D721Med (cell line): Measurements from ENCODE around the gene KIF21B.
"Not testable (repeated sequence)": the region's sequence is repeated elsewhere in the genome, so short reads cannot be mapped to it uniquely, and the experiment has no call there.

ENCODE experiments used
- DNase-seq: peaks from one replicate; pipeline ENCODE4 v3.0.0; 2011; ENCODE audit warnings: low spot score; ENCODE audit not compliant: insufficient read length
- FAIRE-seq: peaks from 2 replicates; lab custom pipeline; 2011; peaks lifted over from hg19 to GRCh38; lab: Jason Lieb, UNC
- TF ChIP-seq, protein P1 (sequence below): IDR thresholded peaks from 2 replicates; pipeline ENCODE4 v1.5.1; 2012; ENCODE audit warnings: mild to moderate bottlenecking, control low read depth; ENCODE audit not compliant: insufficient read depth; ENCODE audit errors: missing control alignments

KIF21B gene

DNA sequence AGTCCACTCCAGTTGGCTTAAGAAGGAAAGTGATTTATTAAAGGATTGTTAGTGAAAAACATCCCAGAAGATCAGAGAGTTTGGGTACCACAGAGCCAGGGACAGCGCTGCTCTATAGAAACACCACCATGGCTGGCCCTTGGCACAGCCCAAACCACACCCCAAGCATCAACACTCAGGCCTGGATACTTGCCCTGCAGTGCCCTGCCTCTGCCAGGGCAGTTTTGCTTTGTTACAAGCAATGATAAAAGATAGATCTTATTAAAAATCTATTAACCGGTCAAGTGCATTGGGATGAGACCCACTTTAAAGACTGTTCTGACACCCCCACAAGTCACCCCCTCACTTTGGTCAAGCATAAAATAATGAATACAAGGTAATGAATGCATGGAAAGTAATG is 56.6 kb downstream of the KIF21B start:
- FAIRE-seq (no peak), DNase-seq (no peak)
- TF ChIP-seq, protein P1, sequence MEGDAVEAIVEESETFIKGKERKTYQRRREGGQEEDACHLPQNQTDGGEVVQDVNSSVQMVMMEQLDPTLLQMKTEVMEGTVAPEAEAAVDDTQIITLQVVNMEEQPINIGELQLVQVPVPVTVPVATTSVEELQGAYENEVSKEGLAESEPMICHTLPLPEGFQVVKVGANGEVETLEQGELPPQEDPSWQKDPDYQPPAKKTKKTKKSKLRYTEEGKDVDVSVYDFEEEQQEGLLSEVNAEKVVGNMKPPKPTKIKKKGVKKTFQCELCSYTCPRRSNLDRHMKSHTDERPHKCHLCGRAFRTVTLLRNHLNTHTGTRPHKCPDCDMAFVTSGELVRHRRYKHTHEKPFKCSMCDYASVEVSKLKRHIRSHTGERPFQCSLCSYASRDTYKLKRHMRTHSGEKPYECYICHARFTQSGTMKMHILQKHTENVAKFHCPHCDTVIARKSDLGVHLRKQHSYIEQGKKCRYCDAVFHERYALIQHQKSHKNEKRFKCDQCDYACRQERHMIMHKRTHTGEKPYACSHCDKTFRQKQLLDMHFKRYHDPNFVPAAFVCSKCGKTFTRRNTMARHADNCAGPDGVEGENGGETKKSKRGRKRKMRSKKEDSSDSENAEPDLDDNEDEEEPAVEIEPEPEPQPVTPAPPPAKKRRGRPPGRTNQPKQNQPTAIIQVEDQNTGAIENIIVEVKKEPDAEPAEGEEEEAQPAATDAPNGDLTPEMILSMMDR: no peak

DNA sequence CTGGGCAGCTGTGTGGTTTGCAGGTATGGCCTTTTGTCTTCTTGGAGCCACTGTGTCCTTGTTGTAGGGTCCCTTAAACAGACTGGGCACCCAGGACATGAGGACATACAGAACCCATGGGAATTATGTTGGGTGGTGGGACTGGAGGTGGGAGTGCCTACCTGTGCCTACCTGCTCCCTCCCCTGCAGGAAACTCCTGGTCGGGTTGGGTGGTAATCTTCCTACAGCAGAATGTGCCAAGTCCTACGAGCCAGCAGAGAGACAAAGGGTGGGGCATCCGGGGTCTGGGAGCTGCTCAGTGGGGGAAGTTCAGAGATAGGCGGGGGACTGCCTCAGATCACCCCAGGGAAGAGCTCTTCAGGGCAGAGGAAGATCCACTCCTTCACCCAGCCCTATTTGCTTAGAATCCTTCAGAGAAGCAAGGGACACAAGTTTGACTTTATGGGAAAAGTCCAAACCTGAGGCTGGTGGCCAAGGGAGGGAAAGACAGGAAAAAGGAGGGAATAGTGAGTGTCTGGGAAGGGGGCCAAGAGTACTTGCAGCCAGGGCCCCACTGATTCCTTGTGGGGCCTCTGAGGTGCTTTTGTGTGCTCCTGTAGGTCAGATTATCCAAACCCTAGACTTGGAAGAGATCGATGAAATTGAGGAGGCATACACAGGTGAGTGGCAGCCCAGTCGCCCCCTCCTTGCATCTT is 58.3 kb downstream of the KIF21B start:
- no peak for FAIRE-seq
- TF ChIP-seq, protein P1: no peak
- DNase-seq: no peak

DNA sequence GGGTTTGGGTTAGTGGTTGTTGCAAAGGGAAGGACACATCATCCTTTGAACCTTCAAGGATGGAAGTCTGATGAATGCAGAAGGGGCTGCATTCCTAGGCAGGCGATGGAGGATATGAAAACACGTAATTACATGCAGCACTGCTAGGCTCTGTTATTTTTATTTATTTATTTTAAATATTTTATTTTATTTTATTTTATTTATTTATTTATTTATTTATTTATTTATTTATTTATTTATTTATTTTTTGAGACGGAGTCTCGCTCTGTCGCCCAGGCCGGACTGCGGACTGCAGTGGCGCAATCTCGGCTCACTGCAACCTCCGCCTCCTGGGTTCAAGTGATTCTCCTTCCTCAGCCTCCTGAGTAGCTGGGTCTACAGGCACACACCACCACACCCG is 59.6 kb downstream of the KIF21B start:
- FAIRE-seq, DNase-seq: not testable (repeated sequence)

DNA sequence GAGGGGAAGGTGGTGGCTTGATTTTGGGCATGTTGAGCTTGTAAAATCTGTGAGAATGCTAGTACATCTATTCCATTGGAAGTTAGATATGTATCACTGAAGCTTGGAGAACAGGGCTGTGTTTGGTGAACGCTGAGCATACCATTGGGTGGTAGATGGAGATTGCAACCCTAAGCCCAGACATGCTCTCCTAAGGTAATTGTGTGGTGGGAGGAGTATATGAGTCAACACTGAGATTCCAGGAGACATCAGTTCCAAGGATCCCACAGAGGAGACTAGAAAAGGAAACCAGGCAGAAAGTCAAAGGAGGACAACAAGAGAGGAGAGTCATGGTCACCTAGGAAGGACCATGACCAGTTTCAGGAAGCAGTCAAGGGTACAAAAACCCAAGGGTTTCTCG is 60.4 kb downstream of the KIF21B start:
- DNase-seq (no peak), FAIRE-seq (no peak)
- TF ChIP-seq, protein P1: no peak

DNA sequence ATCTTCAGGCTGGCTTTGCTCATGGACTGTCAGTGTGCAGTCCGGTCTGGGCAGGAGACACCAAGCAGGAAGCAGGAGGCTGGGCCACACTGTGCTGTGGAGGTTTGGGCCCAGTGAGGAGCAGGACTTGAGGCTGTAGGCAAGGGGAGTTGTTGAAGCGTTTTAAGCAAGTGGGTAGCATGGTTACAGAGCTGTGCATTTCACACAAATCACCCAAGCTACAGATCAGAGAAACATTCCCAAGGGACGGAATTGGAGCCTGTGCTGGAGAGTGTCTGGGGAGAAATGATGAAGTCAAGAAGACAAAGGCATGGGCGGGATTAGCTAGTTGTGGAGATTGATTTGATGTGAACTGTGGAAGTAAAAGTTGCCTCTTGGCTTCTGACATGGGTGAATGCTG is 60.9 kb downstream of the KIF21B start:
- no peak for FAIRE-seq
- TF ChIP-seq, protein P1: no peak
- DNase-seq: no peak

DNA sequence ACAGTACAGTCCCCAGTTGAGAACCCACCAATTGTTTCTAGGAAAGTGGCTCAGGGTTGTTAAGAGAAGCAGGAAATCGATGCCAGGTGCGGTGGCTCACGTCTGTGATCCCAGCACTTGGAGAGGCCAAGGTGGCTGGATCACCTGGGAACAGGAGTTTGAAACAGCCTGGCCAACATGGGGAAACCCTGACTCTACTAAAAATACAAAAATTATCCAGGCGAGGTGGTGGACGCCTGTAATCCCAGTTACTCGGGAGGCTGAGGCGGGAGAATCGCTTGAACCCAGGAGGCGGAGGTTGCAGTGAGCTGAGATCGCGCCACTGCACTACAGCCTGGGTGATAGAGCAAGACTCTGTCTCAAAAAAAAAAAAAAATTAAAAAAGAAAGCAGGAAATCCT is 61.4 kb downstream of the KIF21B start:
- not testable (repeated sequence) for FAIRE-seq, DNase-seq

DNA sequence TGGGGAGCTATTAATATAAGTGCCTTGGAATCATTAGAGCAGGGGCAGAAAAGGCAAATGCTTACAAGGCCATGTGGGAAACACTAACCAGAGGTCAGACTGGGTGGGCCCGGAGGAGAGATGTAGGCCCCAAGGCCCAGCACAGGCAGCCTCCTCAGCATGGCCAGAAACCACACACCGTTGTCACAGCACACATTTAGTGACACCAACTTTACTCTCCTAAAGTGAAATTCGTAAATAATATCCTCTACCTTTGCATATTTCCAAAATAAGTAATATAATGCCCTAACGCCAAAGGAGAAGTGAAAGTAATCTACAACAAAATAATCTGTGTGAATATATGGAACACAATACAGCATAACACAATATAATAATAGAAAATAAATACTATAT is 62.6 kb downstream of the KIF21B start:
- TF ChIP-seq, protein P1: no peak
- FAIRE-seq (no peak), DNase-seq (no peak)

DNA sequence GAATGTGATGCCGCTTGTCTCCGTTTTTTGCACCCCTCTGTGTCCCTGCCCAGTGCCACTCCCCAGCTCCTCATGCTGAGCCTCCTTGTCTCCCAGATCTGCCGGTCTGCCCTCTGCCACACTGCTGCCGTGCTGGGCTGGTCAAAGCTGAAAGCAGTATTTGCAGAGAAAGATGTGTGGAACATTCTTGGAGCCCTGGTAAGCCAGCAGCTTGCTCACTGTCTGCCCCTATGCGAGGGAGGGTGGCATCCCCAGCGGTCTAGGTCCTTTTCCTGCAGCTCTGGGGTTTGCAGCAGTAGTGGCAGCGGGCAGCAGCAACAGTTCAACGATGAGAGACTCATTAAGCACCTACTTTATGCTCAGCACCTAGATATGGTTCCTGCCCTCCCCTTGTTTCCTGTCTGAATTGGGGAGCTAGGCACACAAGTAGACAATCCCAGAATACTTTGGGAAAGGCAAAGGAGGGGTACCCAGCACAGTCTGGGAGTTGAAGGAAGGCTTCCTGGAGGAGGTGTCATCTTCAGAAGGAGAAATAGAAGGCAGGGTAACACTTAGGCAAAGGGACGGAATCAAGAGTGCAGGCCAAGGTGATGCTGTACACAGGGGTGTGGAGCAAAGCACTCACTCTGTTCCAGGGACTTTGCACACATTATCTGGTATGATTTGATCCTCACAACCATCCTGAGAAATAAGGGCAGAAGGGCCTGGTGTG is 63.1 kb downstream of the KIF21B start:
- FAIRE-seq (no peak), DNase-seq (no peak)
- TF ChIP-seq, protein P1: no peak
